Panc1 (cell line): ENCODE data around the gene EVI5. TPM values are rescaled to one million over a fixed set of nuclear protein-coding genes. Genes with fewer than 3 reads are reported as not detected.

ENCODE experiments used
- ATAC-seq: fragments of 200-7000 bp; cut with Tn5 transposase; 2 replicates; pipeline ENCODE4 v1.9.1; 2020; ENCODE audit warnings: mild to moderate bottlenecking, moderate library complexity
- BruUV-seq: library from RNA; stranded (reverse); fragments of 400-500 nt; replicated peaks from 2 replicates; lab custom pipeline; 2021; lab: Mats Ljungman, UMichigan
- CTCF ChIA-PET: fragments of 300-600 bp; sonication (Branson Sonifier 250); formaldehyde crosslinking; loops from one replicate; lab custom pipeline; 2022; ENCODE audit warnings: antibody characterized with exemption; lab: Charles Lee
- POLR2A ChIA-PET: fragments of 300-600 bp; sonication (Branson Sonifier 250); formaldehyde crosslinking; loops from one replicate; lab custom pipeline; 2022; ENCODE audit warnings: antibody characterized with exemption; lab: Charles Lee
- DNase-seq: peaks from one replicate; pipeline ENCODE4 v3.0.0-alpha.2; 2010; ENCODE audit warnings: low read depth, low spot score
- H3K27ac ChIP-seq: 2 replicates; pipeline ENCODE4 v1.5.1; 2011; ENCODE audit warnings: mild to moderate bottlenecking, low read length, inconsistent platforms
- H3K27me3 ChIP-seq: fragments of 200-500 bp; sonication (Bioruptor generic); 2 replicates; pipeline ENCODE4 v1.6.0; 2014; ENCODE audit warnings: low read length, inconsistent platforms; ENCODE audit not compliant: control insufficient read depth, insufficient read depth
- H3K36me3 ChIP-seq: fragments of 200-500 bp; sonication (Bioruptor generic); 2 replicates; pipeline ENCODE4 v1.5.1; 2014; ENCODE audit warnings: inconsistent platforms, mild to moderate bottlenecking, low read length, moderate library complexity; ENCODE audit not compliant: control insufficient read depth, insufficient read depth
- H3K4me1 ChIP-seq: 2 replicates; pipeline ENCODE4 v1.5.1; 2011; ENCODE audit warnings: inconsistent platforms, mild to moderate bottlenecking, low read length, moderate library complexity; ENCODE audit not compliant: control insufficient read depth, insufficient read depth
- H3K4me3 ChIP-seq, 2 experiments: 2 replicates each; pipeline ENCODE4 v1.5.1; 2011 to 2012; ENCODE audit warnings: low read depth in 2 of 2, low read length in 2 of 2, mild to moderate bottlenecking in 2 of 2, inconsistent platforms in 1 of 2, moderate library complexity in 1 of 2
- H3K9me3 ChIP-seq: fragments of 200-500 bp; sonication (Bioruptor generic); 2 replicates; pipeline ENCODE4 v1.5.1; 2014; ENCODE audit warnings: low read depth, mild to moderate bottlenecking, inconsistent platforms, low read length, moderate library complexity; ENCODE audit not compliant: control insufficient read depth, insufficient read depth
- CTCF ChIP-seq: fragments of 450-650 bp; IDR thresholded peaks from 2 replicates; pipeline ENCODE4 v1.5.1; 2017; ENCODE audit warnings: mild to moderate bottlenecking
- POLR2AphosphoS5 ChIP-seq: IDR thresholded peaks from 2 replicates; pipeline ENCODE4 v1.6.1; 2012; ENCODE audit warnings: mild to moderate bottlenecking, low read depth, low read length, moderate library complexity
- REST ChIP-seq, 2 experiments: IDR thresholded peaks; 2 replicates each; pipeline ENCODE4 v1.6.1; 2011 to 2012; ENCODE audit warnings: low read depth in 2 of 2, control low read depth in 1 of 2, low read length in 1 of 2, mild to moderate bottlenecking in 1 of 2, moderate library complexity in 1 of 2; ENCODE audit not compliant: insufficient read depth in 1 of 2
- SIN3A ChIP-seq: IDR thresholded peaks from 2 replicates; pipeline ENCODE4 v1.6.1; 2012; ENCODE audit warnings: low read depth, mild to moderate bottlenecking, low read length, moderate library complexity, borderline replicate concordance; ENCODE audit not compliant: insufficient read depth
- TCF7L2 ChIP-seq: IDR thresholded peaks from 2 replicates; pipeline ENCODE4 v1.6.1; 2011; ENCODE audit warnings: mild to moderate bottlenecking, low read depth, low read length, inconsistent platforms
- in situ Hi-C: cut with HindIII; loops from 2 replicates; pipeline ENCODE4 v1.10.0; 2016; ENCODE audit warnings: low sequenced_read_pairs, low pct_unique_long_range_greater_than_20kb
- intact Hi-C: fragments of 100-400 bp; cut with micrococcal nuclease; formaldehyde crosslinking; loops from one replicate; pipeline ENCODE4 v1.10.0; 2022; ENCODE audit not compliant: unreplicated experiment
- total RNA-seq: library from RNA; stranded (reverse); gene quantifications from one replicate; pipeline ENCODE4 v1.2.1, GENCODE V29; 2021; ENCODE audit not compliant: unreplicated experiment

The EVI5 gene
- total RNA-seq, 1 experiment from 2014 or later, result 21.2 TPM

GRCh38 chr1:92797297-92797696 is 12.4 kb upstream of the EVI5 start:
- no TSS peak for BruUV-seq
- CTCF ChIA-PET, result no interaction called here
- in situ Hi-C loops, result no loop called here

GRCh38 chr1:92795166-92795565 is 10.3 kb upstream of the EVI5 start:
- Histone ChIP-seq H3K27me3 (no peaks in the 10 kb centered on the region; the same call in 1 of the 2 replicates), H3K4me1 (no peaks in the 10 kb centered on the region), H3K9me3 (no peaks in the 10 kb centered on the region), H3K27ac (no peak overlapping the region), H3K36me3 (no peaks in the 10 kb centered on the region), H3K4me3 (no peak overlapping the region)
- intact Hi-C loops, result no loop called here
- TF ChIP-seq CTCF, result no peak
- TF ChIP-seq TCF7L2, result no peak
- no peak for TF ChIP-seq REST (IDR thresholded peaks at IDR 0.05; ENCODE audit: insufficient read depth in 1 of 2, low read depth in 2 of 2, low read length in 1 of 2)
- TF ChIP-seq POLR2AphosphoS5, result no peak
- TF ChIP-seq SIN3A, result no peak
- POLR2A ChIA-PET, result no interaction called here
- ATAC-seq, result no peak
- no peak for DNase-seq
- CTCF ChIA-PET, result no interaction called here
- BruUV-seq, result no TSS peak
- in situ Hi-C loops, result no loop called here

More at GRCh38 chr1:92797297-92797696, 12.4 kb upstream of the EVI5 start:
- Histone ChIP-seq H3K4me1 (no peaks in the 10 kb centered on the region), H3K27ac (no peak overlapping the region), H3K9me3 (no peaks in the 10 kb centered on the region), H3K36me3 (no peaks in the 10 kb centered on the region), H3K4me3 (no peak overlapping the region), H3K27me3 (no peaks in the 10 kb centered on the region)
- POLR2A ChIA-PET, result no interaction called here
- TF ChIP-seq SIN3A, result no peak
- no peak for TF ChIP-seq CTCF
- TF ChIP-seq POLR2AphosphoS5, result no peak
- no peak for TF ChIP-seq TCF7L2
- no peak for TF ChIP-seq REST (IDR thresholded peaks at IDR 0.05; ENCODE audit: insufficient read depth in 1 of 2, low read depth in 2 of 2, low read length in 1 of 2)
- no peak for ATAC-seq
- intact Hi-C loops, result no loop called here
- DNase-seq, result no peak
